ENCODE results near the gene GRK5. TPM values are rescaled to one million over a fixed set of nuclear protein-coding genes. Genes with fewer than 3 reads are reported as not detected.

GRK5 gene
- total RNA-seq, 1 donor from 2014 or later: 4.3 TPM

DNA sequence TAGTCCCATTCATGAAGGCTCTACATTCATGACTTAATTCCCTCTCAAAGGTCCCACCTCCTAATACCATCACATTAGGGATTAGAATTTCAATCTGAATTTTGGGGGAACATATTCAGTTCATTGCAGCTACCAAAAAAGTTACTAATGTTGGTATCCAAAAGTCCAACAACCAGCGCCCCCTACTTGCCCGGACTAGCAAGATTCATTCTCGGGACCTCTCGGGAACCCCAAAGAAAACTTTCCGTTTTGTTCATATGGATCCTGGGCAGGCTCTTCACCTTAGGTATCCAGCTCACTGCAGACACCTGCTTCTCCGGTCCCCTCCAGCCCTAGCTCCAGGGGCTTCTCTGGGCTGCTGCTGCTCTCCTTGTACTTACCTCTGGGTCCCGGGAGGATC lies 8.9 kb upstream of the GRK5 start:
- TF ChIP-seq EZH2phosphoT487 (IDR thresholded peaks at IDR 0.05): no peak
- TF ChIP-seq, protein P1, sequence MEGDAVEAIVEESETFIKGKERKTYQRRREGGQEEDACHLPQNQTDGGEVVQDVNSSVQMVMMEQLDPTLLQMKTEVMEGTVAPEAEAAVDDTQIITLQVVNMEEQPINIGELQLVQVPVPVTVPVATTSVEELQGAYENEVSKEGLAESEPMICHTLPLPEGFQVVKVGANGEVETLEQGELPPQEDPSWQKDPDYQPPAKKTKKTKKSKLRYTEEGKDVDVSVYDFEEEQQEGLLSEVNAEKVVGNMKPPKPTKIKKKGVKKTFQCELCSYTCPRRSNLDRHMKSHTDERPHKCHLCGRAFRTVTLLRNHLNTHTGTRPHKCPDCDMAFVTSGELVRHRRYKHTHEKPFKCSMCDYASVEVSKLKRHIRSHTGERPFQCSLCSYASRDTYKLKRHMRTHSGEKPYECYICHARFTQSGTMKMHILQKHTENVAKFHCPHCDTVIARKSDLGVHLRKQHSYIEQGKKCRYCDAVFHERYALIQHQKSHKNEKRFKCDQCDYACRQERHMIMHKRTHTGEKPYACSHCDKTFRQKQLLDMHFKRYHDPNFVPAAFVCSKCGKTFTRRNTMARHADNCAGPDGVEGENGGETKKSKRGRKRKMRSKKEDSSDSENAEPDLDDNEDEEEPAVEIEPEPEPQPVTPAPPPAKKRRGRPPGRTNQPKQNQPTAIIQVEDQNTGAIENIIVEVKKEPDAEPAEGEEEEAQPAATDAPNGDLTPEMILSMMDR (IDR thresholded peaks at IDR 0.05): peak; percentile 52
- Histone ChIP-seq H3K9me3 (ENCODE audit: low read depth) (no peaks in the 10 kb centered on the region), H3F3A (ENCODE audit: low read depth) (peaks cover 10% of the 10 kb centered on the region), H3K4me2 (no peak overlapping the region), H3K36me3 (no peaks in the 10 kb centered on the region), H2AFZ (replicated peaks) (no peak overlapping the region), H3K9ac (no peak overlapping the region), H3K4me1 (peaks cover 10% of the 10 kb centered on the region), H3K27ac (no peak overlapping the region), H3K79me2 (ENCODE audit: low read depth) (no peaks in the 10 kb centered on the region), H3K27me3 (no peaks in the 10 kb centered on the region), H3K4me3 (no peak overlapping the region), H4K20me1 (ENCODE audit: low read depth) (no peaks in the 10 kb centered on the region)
- Mint-ChIP-seq H3K27me3 (ENCODE audit: insufficient read depth, low read depth) (peaks cover 8% of the 10 kb centered on the region), H3K27ac (no peak overlapping the region), H3K4me3 (no peak overlapping the region), H3K4me1 (peaks cover 15% of the 10 kb centered on the region), H3K36me3 (no peaks in the 10 kb centered on the region), H3K9me3 (no peaks in the 10 kb centered on the region)
- peak; percentile 51 for DNase-seq (ENCODE audit: low spot score)

DNA sequence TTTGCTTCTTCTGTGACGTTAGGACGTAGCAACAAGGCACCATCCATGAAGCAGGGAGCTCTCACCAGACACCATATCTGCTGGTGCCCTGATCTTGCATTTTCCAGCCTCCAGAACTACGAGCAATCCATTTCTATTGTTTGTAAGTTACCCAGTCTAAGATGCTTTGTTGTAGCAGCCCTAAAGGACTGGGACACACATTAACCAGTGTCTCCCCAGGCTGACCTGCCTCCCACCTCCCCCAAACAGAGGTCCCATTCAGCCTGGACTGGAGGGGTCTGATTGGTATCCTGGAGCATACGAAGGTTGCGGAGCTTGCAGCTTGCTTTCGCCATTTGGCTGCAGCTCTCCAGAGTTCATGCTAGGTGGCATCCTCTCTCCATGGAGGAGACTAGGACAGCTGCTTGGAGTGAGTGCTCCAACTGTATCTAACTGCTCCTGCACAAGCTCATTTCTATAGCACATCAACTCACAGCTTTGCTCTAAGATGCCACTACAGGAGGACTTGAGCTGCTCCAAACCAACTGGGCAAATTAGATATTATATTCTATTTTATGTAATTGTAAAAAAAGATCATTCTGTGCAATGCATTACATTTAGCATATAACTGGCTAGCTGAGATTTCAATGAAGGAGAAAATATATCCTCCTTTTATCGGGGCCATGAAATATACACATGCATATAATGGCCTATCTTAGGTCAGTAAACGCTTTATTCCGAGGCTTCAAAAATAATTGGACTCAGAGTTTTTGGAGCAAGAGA lies 8.0 kb upstream of the GRK5 start:
- H3K27ac ChIP-seq: no peak overlapping the region
- H4K20me1 ChIP-seq (ENCODE audit: low read depth): no peaks in the 10 kb centered on the region
- no peak overlapping the region for H3K4me3 Mint-ChIP-seq
- H3K27me3 Mint-ChIP-seq (ENCODE audit: insufficient read depth, low read depth): peaks cover 11% of the 10 kb centered on the region
- no peaks in the 10 kb centered on the region for H3K9me3 Mint-ChIP-seq
- H3K79me2 ChIP-seq (ENCODE audit: low read depth): no peaks in the 10 kb centered on the region
- H3K9me3 ChIP-seq (ENCODE audit: low read depth): no peaks in the 10 kb centered on the region
- H3K4me3 ChIP-seq: no peak overlapping the region
- no peaks in the 10 kb centered on the region for H3K27me3 ChIP-seq
- peak overlapping the region; percentile 44 for H3K27ac Mint-ChIP-seq
- H3K36me3 Mint-ChIP-seq: no peaks in the 10 kb centered on the region
- no peak overlapping the region for H3K4me2 ChIP-seq
- no peaks in the 10 kb centered on the region for H3K36me3 ChIP-seq
- peaks cover 10% of the 10 kb centered on the region for H3K4me1 ChIP-seq
- TF ChIP-seq EZH2phosphoT487 (IDR thresholded peaks at IDR 0.05) (no peak), EZH2 (IDR thresholded peaks at IDR 0.05) (no peak)
- TF ChIP-seq, protein P1 (IDR thresholded peaks at IDR 0.05): peak; percentile 80
- peak; percentile 88 for DNase-seq (ENCODE audit: low spot score)
- peaks cover 22% of the 10 kb centered on the region for H3K4me1 Mint-ChIP-seq
- no peak overlapping the region for H2AFZ ChIP-seq (replicated peaks)
- H3F3A ChIP-seq (ENCODE audit: low read depth): peaks cover 10% of the 10 kb centered on the region
- no peak overlapping the region for H3K9ac ChIP-seq

DNA sequence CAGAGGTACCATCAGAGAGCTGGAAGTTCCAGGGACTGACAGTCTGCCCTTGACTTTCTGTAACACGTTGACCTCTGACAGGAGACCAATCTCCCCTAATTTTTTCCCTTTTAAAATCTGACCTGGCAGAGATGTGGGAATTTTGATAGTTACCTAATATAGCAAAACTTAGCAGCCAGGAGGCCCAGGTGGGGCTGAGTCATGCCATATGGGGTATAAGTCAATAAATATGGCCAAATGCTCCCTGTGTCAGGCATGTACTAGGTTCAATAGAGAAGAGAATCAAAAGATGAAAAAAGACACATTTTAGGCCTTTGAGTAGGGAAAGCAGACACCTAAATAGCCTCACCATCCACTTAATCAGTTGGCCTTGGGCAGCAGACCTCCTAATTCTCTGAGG lies 6.1 kb upstream of the GRK5 start:
- TF ChIP-seq, protein P1 (IDR thresholded peaks at IDR 0.05): no peak
- no peak for TF ChIP-seq EZH2phosphoT487 (IDR thresholded peaks at IDR 0.05)
- TF ChIP-seq EZH2 (IDR thresholded peaks at IDR 0.05): no peak
- no peak overlapping the region for H3K4me2 ChIP-seq
- H3K27me3 ChIP-seq: no peaks in the 10 kb centered on the region
- Mint-ChIP-seq H3K27ac (no peak overlapping the region), H3K9me3 (no peaks in the 10 kb centered on the region), H3K27me3 (ENCODE audit: insufficient read depth, low read depth) (peaks cover 14% of the 10 kb centered on the region), H3K4me3 (no peak overlapping the region), H3K4me1 (peaks cover 30% of the 10 kb centered on the region), H3K36me3 (no peaks in the 10 kb centered on the region)
- no peak overlapping the region for H3K27ac ChIP-seq
- no peak overlapping the region for H3K4me3 ChIP-seq
- H3K9ac ChIP-seq: no peak overlapping the region
- no peak overlapping the region for H2AFZ ChIP-seq (replicated peaks)
- H3F3A ChIP-seq (ENCODE audit: low read depth): peaks cover 10% of the 10 kb centered on the region
- no peaks in the 10 kb centered on the region for H3K79me2 ChIP-seq (ENCODE audit: low read depth)
- peaks cover 11% of the 10 kb centered on the region for H3K4me1 ChIP-seq
- DNase-seq (ENCODE audit: low spot score): no peak
- no peaks in the 10 kb centered on the region for H4K20me1 ChIP-seq (ENCODE audit: low read depth)
- no peaks in the 10 kb centered on the region for H3K9me3 ChIP-seq (ENCODE audit: low read depth)
- H3K36me3 ChIP-seq: no peaks in the 10 kb centered on the region
